ENCODE results near the gene OLFML1.

OLFML1 gene

GRCh38 chr11:7473717-7474116 is 11.6 kb upstream of the OLFML1 start:
- FAIRE-seq (no peak), DNase-seq (ENCODE audit: insufficient read length, low spot score) (no peak)
- TF ChIP-seq CTCF (IDR thresholded peaks at IDR 0.05; ENCODE audit: insufficient read depth, missing control alignments): no peak

DNA sequence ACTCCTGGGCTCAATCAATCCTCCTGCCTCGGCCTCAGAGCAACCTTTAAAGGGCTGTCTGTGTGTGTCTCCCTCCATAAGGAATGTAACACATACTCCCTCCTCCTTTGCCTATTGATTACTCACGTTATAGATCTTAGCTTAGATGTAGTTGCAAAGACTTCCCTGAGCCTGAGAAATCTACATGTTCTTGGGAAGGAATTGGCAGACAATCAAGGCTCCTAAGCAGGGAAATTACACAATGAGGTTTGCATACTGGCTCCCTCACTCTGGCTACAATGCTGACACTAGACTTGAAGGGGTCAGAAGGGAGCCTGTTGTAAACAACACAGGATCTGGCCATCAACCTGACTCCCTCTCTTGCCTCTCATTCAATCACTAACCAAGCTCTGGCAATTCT is 5.2 kb upstream of the OLFML1 start:
- DNase-seq (ENCODE audit: insufficient read length, low spot score) (no peak), FAIRE-seq (no peak)
- TF ChIP-seq CTCF (IDR thresholded peaks at IDR 0.05; ENCODE audit: insufficient read depth, missing control alignments): no peak

DNA sequence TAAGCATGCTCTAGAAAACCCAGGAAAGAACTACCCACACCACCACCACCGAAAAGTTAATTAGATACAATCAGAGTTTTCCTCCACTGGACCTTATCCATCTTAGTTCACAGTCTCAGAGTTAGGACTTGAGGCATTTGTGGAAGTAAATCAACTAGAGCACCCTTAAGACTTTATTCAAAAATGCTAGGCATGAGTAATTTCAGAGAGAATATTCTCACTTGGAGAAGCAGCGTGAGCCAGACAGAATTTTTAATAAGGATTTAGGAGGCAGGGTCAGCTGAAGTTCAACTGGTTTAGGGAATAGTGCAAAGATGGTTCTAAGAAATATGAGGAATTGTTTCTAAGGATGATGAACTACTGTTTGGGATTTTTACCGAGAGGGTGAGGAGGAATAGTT is 1.2 kb upstream of the OLFML1 start:
- FAIRE-seq: no peak
- no peak for TF ChIP-seq CTCF (IDR thresholded peaks at IDR 0.05; ENCODE audit: insufficient read depth, missing control alignments)
- no peak for DNase-seq (ENCODE audit: insufficient read length, low spot score)

GRCh38 chr11:7484645-7485044 is 661 bp upstream of the OLFML1 start:
- FAIRE-seq: no peak
- TF ChIP-seq CTCF (IDR thresholded peaks at IDR 0.05; ENCODE audit: insufficient read depth, missing control alignments): no peak

GRCh38 chr11:7486098-7486780 is 933 bp downstream of the OLFML1 start:
- DNase-seq (ENCODE audit: insufficient read length, low spot score): no peak
- no peak for FAIRE-seq
- TF ChIP-seq CTCF (IDR thresholded peaks at IDR 0.05; ENCODE audit: insufficient read depth, missing control alignments): no peak

More at GRCh38 chr11:7484645-7485044, 661 bp upstream of the OLFML1 start:
- DNase-seq (ENCODE audit: insufficient read length, low spot score): no peak

- no peak for DNase-seq (ENCODE audit: insufficient read length, low spot score)
- TF ChIP-seq CTCF (IDR thresholded peaks at IDR 0.05; ENCODE audit: insufficient read depth, missing control alignments): no peak
- FAIRE-seq: no peak
Observed at GRCh38 chr11:7486781-7487140, 1.5 kb downstream of the OLFML1 start.

DNA sequence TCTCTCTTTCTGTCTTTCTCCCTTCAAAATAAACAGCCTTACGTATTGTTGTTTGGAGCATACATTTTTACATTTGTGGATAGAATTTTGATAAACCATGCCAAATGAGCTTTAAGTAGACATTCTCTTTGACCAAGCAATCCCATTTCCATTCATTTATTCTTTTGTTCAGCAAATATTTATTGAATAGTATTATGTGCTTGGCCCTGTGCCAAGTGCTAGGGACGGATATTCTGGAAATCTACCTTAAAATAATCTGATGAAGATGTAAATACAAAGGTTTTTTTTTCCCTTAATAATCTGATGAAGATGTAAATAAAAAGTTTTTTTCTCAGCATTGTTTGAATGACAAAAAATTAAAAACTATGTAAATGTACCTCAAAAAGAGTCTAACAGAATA is 2.1 kb downstream of the OLFML1 start:
- TF ChIP-seq CTCF (IDR thresholded peaks at IDR 0.05; ENCODE audit: insufficient read depth, missing control alignments): no peak
- DNase-seq (ENCODE audit: insufficient read length, low spot score): no peak
- FAIRE-seq: no peak

All from D721Med (cell line).